SK-N-SH treated with all-trans-retinoic acid at 6 μM for 48 hours (cell line): Measurements from ENCODE around the gene ANKRD13D.

Experiments
- CSDC2 ChIP-seq: fragments of 250-450 bp; sonication (Bioruptor Pico); IDR thresholded peaks from 2 replicates; pipeline ENCODE4 v1.5.0; 2020; ENCODE audit warnings: mild to moderate bottlenecking, moderate library complexity
- ESRRG ChIP-seq: fragments of 250-450 bp; sonication (Bioruptor Pico); IDR thresholded peaks from 2 replicates; pipeline ENCODE4 v1.6.1; 2021; ENCODE audit warnings: mild to moderate bottlenecking
- SNAI2 ChIP-seq: fragments of 250-450 bp; sonication (Bioruptor Pico); IDR thresholded peaks from 2 replicates; pipeline ENCODE4 v1.5.0; 2020; ENCODE audit warnings: mild to moderate bottlenecking, moderate library complexity
- TCF4 ChIP-seq: fragments of 250-450 bp; sonication (Bioruptor Pico); IDR thresholded peaks from 2 replicates; pipeline ENCODE4 v1.8.0; 2021; ENCODE audit warnings: mild to moderate bottlenecking, moderate library complexity, borderline replicate concordance
- ZFP3 ChIP-seq: fragments of 250-450 bp; sonication (Bioruptor Pico); IDR thresholded peaks from 2 replicates; pipeline ENCODE4 v1.5.0; 2020; ENCODE audit warnings: mild to moderate bottlenecking, moderate library complexity
- TF ChIP-seq, protein P1 (sequence below): fragments of 250-450 bp; sonication (Bioruptor Pico); IDR thresholded peaks from 2 replicates; pipeline ENCODE4 v1.5.0; 2020; ENCODE audit warnings: mild to moderate bottlenecking, moderate library complexity
- TF ChIP-seq, protein P2 (sequence below): fragments of 250-450 bp; sonication (Bioruptor Pico); IDR thresholded peaks from 2 replicates; pipeline ENCODE4 v1.5.1; 2020; ENCODE audit warnings: low read depth, mild to moderate bottlenecking, moderate library complexity

DNA sequence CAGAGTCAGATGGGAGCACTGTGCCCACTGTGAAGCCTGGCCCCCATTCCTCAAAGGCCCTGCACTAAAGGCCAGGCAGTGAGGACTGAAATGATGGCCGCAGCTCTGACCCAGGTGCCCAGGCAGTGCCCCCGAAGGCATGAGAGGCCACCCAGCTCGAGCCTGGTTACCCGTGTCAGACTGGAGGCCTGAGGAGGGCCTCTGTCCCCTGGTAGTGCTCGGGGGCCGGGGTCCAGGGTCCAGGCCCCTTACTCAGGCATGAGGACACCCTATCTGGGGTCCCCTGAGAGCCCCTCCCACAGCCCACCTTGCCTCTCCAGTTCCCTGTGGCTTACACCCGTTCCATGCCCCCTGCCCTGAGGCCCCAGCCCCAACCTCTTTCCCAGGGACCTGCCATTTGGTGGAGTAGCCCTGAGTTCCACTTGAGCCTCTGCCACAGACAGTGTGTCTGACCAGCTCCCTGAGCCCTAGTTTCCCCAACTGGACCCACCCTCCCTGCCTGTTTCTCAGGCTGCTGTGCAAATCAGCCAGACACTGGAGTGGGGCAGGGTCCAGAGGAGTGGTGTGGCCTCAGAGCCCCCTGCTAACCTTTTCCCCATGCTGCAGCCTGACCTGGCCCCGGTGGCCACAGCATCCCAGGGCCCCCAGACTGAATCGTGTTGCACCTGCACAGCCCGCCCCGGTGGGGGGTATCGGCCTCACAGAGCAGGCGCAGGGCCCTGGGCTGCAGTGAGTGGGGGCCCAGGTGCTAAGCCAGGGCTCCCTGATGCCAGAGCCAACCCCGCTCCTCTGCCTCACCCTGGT lies 10.8 kb upstream of the ANKRD13D start:
- TF ChIP-seq SNAI2 (no peak), CSDC2 (CRISPR knock-in tag) (no peak), ZFP3 (no peak), ESRRG (CRISPR knock-in tag) (no peak), TCF4 (no peak)
- TF ChIP-seq, protein P1, sequence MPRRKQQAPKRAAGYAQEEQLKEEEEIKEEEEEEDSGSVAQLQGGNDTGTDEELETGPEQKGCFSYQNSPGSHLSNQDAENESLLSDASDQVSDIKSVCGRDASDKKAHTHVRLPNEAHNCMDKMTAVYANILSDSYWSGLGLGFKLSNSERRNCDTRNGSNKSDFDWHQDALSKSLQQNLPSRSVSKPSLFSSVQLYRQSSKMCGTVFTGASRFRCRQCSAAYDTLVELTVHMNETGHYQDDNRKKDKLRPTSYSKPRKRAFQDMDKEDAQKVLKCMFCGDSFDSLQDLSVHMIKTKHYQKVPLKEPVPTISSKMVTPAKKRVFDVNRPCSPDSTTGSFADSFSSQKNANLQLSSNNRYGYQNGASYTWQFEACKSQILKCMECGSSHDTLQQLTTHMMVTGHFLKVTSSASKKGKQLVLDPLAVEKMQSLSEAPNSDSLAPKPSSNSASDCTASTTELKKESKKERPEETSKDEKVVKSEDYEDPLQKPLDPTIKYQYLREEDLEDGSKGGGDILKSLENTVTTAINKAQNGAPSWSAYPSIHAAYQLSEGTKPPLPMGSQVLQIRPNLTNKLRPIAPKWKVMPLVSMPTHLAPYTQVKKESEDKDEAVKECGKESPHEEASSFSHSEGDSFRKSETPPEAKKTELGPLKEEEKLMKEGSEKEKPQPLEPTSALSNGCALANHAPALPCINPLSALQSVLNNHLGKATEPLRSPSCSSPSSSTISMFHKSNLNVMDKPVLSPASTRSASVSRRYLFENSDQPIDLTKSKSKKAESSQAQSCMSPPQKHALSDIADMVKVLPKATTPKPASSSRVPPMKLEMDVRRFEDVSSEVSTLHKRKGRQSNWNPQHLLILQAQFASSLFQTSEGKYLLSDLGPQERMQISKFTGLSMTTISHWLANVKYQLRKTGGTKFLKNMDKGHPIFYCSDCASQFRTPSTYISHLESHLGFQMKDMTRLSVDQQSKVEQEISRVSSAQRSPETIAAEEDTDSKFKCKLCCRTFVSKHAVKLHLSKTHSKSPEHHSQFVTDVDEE (CRISPR knock-in tag) = no peak
- TF ChIP-seq, protein P2, sequence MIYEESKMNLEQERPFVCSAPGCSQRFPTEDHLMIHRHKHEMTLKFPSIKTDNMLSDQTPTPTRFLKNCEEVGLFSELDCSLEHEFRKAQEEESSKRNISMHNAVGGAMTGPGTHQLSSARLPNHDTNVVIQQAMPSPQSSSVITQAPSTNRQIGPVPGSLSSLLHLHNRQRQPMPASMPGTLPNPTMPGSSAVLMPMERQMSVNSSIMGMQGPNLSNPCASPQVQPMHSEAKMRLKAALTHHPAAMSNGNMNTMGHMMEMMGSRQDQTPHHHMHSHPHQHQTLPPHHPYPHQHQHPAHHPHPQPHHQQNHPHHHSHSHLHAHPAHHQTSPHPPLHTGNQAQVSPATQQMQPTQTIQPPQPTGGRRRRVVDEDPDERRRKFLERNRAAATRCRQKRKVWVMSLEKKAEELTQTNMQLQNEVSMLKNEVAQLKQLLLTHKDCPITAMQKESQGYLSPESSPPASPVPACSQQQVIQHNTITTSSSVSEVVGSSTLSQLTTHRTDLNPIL = no peak
